HG03558 (cell line): ENCODE measurements around the gene SNCA.

Experiments used
- ATAC-seq: cut with Tn5 transposase; IDR thresholded peaks from one replicate; pipeline ENCODE4 v1.9.1; 2021; ENCODE audit warnings: moderate number of reproducible peaks; ENCODE audit not compliant: unreplicated experiment; ENCODE audit errors: extremely low read depth

The SNCA gene

DNA sequence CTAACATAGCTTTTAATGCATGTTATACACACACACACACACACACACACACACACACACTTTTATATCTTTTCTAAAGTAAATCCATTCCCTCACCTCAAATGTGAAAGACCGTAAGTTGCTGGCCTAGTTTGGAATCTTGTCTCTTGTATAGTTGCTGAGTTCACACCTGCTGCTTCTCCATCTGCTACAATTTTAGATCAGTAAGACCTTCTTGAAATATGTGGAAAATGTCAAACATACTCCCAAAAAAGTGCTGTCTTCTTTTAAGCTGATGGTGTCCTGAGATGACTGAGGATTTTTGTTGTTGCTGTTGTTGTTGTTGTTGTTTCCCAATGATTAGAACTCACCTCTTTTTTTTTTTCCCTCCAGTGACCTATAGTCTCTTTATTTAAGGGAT lies 121.3 kb downstream of the SNCA start:
- ATAC-seq: no peak

DNA sequence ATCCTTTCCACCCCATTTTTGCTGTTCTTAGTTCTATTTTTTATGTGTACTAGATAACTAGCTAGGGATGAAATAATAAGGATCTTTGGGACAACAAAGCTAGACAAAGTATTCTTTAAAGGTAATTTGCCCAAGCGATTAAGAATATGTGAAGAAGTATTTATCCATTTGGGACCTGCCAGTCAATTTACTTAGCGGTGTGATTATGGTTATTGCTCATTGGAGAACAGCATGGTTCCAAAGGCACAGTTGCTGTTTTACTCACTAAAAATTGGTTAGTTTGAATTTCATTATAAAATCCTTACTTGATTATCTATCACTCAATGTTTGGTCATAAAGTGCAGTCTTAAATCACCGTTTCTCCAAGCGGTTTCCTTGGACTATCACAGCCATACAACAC lies 124.1 kb downstream of the SNCA start:
- no peak for ATAC-seq

DNA sequence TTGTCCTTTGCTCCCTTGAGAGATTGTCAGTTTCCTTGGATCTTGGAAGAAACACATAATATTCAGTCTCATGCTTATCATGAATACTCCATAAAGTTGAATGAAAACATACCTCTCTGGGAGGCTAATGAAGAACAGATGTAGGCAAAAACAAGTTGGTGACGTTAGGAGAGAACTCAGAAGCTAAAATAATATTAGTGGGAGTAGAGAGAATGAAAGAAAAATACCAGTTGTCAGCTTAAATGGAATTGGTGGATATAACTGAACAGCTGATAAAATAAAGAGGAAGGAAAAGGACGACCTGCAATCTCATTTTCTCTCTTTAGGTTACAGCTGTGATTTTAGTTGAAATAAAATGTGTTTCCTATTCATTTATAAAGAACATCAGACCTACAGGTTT lies 124.8 kb downstream of the SNCA start:
- ATAC-seq: no peak

DNA sequence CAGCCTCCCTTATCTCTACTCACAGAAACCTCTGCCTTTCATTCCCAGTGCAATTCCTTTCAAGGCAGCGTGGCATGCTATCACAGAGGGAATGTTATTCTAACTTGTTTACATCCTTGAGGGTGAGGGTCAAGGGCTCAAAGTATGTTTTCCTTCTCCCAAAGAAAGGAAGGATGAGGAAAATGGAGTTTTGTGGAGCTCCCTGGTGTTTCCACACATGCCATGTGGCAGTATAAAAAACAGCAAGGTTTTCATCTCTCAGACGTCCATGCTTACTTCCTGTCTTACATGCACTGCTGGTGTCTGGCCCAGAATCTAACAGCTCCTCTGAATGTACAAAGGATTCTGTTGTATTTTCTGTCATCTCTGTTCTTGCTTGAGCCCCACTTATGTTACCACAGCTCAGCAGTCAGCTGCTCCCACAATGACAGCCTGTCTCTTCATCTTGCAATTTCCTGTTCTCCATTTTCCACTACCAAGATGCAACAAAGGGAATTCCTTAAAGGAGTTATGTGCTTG lies 128.0 kb downstream of the SNCA start:
- ATAC-seq: no peak

DNA sequence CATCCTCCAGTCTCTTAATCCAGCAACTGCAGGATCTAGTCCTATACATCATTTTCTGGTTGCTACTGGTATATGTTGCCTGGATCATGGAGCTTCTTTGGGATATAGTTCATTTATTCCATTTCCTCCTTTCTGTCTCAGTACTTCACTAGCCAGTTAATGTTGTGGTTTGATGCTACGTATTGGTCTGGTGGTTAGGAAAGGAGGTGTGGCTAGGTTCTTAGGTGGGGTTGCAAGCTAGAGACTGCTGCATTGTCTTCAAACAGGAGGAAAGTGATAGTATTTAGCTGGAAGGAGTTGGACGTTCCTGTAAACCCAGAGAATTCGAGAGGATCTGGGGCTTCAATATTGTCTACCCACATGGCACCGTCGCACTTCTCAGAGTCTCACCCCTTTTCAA lies 129.5 kb downstream of the SNCA start:
- no peak for ATAC-seq

DNA sequence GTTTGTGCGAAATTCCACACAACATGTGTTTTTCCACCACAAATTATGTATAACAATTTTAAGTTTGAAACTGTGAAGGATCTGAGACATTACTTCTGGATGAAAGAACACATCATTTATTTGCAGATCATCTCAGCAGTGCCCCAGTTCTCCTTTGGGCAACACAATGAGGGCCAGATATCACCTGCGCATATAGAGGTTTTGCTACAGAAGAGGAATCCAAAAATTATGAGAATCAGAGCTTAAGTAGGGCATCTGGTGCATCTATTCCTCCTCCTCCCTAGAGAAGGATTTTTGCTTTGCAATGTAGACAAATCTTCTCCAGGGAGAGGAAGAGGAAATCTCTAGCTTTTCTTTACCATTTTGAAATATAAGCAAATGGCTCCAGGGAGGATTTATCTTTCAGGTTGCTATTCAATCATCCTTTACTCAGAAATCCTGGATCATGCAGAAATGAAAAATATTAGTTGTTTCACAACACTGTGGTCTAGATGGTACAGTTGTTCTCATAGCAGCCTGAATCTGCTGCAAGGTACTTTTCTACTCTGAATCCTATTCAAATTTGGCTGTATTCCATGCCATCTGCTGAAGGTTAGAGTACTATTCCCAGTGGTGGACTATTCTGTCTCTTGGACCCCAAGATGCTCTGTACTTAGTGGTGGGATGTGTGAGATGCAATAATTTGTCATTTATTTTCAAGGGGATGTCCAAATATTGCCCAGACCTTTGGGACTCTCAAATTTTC lies 132.1 kb downstream of the SNCA start:
- no peak for ATAC-seq

DNA sequence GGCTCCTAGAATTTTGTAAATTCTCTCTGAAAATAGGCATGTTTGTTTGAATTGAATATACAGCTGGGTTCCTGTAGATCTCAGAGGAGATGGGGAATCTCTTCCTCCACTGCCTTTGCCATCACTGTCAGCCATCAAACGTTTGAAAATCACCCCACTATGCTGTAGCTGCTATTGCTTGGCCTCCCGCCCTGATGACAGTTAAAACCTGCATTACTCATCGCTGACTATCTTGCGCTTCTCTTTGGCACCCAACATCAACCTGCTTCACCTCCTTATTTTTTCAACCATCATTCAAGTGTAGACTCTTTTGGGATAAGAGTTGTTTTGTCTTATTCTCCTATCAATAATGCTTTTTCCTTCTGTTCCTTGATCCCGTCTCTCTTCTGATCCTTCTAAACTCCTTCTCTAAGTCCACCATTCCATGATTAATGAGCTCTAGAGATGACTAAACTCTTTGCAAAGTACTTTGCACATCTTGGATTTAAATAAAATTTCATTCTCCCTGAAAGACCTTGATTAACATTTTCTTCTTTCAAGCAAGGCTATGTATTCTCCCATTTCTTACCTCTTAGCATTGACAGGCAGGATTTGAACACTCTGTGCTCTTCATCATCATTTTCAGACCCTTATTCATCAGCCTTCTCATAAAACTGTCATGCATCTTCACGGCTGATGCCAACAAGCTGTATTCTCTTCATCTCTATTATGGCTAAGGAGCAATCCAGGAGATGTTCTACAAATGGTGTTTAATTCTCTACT lies 133.0 kb downstream of the SNCA start:
- no peak for ATAC-seq

DNA sequence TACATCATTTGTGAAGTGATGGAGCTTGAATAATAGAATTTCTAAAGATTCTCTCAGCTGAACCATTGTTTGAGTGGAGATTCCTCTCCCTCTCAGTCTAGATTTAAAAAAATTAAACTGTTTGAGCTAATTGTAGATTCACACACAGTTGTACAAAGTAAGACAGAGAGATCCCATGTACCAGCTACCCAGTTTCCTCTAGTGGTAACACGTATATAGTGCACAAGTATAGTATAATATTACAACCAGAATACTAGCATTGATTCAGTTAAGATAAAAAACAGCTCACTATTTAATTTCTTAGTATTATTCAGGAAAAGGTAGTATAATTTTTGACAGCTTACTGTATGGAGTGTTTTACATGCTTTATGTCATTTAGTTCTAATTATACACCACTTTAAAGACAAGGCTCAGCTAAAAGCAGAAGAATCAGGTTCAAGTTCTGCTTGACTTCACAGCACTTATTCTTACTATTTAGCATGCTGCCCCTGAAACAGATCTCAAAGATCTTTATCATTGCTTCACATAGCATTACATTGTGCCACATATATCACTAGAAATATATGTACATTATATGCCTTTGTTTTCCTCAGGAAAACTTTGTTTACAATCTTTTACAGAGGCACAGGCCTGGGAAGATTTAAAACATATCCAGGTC lies 136.1 kb downstream of the SNCA start:
- ATAC-seq: no peak

DNA sequence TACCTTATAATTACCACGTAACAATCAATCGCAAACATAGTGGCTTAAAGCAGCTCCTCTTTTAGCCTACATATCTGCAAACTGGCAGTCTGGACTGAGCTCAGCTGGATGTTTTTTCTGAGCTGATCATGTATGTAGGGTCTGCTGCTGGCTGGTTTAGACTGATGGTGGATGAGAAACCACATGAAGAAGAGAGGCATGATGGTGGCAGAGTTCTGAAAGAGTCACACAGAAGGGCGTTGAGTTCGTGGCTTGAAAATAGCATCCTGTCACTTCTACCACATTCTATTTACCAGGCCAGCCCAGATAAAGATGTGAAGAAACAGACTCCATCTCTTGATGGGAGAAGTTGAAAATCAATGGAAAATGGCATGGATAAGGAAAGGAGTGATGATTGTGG lies 151.3 kb downstream of the SNCA start:
- no peak for ATAC-seq

DNA sequence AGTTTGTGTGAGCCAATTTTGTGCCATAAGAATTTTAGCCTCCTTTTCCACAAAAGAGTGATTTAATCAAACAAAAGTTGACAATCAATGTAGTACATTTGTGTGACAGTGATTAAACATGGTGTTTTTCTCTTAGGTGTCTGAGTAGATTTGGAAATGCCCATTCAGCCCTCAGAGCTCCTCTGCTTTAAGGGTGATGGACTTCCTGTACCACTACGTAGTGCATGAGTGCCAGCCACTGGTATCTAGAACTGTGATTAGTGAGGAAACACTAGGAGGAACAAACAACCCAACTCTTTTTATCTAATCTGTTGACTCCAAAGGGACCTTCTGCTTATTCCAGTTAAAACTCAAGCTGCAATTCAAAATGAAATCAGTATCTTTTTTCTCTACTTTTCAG lies 151.7 kb downstream of the SNCA start:
- no peak for ATAC-seq

DNA sequence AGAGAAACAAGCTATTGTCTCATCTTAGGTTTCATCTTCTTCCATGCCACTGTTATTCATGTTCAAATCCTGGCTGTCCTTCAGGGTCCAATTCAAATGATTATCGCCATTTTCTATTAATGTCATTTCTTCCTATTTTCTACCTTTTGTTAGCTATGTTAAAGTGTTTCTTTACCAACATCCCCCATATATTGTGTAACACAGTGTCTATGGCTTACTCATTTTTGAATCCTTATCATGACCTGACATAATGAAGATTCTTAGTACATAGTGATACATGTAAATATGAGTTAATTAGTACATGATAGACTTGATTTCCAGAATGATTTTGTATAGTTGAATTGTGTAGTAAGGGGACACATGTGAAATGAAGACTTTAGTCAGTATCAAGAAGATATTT lies 152.4 kb downstream of the SNCA start:
- ATAC-seq: no peak

DNA sequence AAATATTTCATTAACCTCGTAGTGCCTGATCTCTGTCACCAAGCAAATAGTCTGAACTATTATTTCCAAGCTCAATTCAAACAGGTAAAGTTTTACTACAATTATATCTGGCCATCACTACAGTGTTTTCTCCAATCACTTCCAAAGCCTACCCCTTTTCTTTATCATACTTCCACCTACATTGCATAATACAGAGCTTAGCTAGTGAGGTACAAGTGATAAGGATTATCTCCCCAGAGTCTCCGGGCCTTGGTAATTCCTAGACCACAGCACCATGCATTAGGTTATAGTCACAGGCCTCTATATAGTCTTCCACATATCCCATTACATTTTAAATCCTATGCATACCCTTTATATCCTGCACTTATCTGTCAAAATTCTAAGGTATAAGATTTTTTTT lies 154.2 kb downstream of the SNCA start:
- no peak for ATAC-seq

DNA sequence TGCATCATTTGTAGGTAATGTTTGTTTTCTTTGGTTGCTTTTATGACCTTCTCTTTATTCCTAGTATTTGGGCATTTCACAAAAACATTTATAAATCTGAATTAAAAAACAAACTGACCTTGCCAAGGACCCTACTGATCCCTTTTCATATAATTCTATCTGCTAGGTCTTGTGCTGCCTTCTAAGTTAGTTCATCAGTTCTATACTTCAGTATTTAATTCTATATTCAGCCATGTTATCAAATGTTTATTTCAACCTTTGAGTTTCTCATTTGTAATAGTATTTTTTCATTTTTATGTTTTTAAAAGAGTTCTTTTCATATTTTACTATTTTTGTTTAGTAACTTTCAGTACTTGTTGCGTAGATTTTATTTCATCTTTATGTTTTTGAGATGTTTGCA lies 155.3 kb downstream of the SNCA start:
- no peak for ATAC-seq

DNA sequence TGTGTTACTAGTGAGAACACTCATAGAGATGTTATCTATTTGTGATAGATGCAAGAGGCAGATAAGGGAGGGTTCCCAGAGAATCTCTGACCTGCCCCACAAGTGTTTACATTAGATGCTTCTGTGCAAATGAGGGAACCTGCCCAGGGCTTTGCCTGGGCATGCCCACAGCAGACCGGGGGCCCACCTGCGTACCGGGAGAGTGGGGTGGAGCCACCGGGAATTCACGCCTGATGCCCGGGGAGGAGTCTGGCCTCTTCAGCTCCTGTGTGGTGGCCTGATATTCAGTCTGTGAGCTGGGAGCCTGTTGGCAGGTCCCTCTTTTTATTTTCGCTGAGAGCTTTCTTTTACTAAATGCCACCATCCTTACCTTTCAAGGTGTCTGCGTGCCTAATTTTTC lies 155.7 kb downstream of the SNCA start:
- ATAC-seq: no peak

DNA sequence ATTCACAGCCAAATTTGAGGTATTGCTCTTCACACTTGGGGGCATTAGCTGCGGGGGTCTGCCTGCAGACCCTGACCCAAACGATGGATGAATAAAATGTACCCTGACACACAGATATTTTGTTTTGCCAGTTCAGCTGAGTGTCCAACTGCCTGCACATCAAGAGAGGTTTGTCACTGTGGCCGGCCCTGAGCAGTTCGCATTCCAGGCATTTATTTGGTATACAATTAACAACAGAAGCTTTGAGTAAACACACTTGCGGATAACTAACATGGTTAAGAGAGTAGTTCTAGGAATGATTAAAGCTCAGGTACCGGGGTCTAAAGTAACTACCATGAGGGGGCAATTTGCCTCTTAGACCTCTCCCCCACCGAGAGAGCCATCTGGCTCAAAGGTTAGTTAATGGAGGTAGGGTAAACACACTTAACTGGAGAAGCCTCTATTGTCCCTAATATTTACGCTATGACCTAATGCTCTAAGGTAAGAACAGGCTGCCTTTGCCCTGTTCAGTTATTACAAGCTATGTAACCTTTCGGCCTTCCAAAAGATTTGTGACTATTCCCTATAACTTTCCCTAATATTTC lies 162.0 kb downstream of the SNCA start:
- ATAC-seq: no peak
